Chondrocyte (in vitro differentiated cells): ENCODE results near the gene ARAF. TPM values are rescaled to one million over a fixed set of nuclear protein-coding genes. Genes with fewer than 3 reads are reported as not detected.

ENCODE experiments used
- DNase-seq: peaks from one replicate; pipeline ENCODE4 v3.0.0; 2021; ENCODE audit warnings: mixed read lengths, low spot score
- H3K27ac Mint-ChIP-seq: one replicate; pipeline ENCODE4 v1.8.0; 2021; ENCODE audit warnings: mild to moderate bottlenecking, moderate library complexity, mixed read lengths; ENCODE audit not compliant: unreplicated experiment
- H3K27me3 Mint-ChIP-seq: 2 replicates; pipeline ENCODE4 v1.8.0; 2021; ENCODE audit warnings: low read depth, mixed read lengths
- H3K36me3 Mint-ChIP-seq: 2 replicates; pipeline ENCODE4 v1.8.0; 2021; ENCODE audit warnings: low read depth, mixed read lengths
- H3K4me1 Mint-ChIP-seq: 2 replicates; pipeline ENCODE4 v1.8.0; 2021; ENCODE audit warnings: low read depth, mild to moderate bottlenecking, mixed read lengths
- H3K4me3 Mint-ChIP-seq: one replicate; pipeline ENCODE4 v1.8.0; 2021; ENCODE audit warnings: mild to moderate bottlenecking, moderate library complexity, mixed read lengths; ENCODE audit not compliant: unreplicated experiment
- H3K9me3 Mint-ChIP-seq: 2 replicates; pipeline ENCODE4 v1.8.0; 2021; ENCODE audit warnings: low read depth, mixed read lengths
- CTCF ChIP-seq: fragments of 200-600 bp; sonication (generic); IDR thresholded peaks from 2 replicates; pipeline ENCODE4 v1.5.0; 2021; ENCODE audit warnings: antibody characterized with exemption, mild to moderate bottlenecking, moderate library complexity
- total RNA-seq: library from RNA; stranded (reverse); gene quantifications from 3 replicates; pipeline ENCODE4 v1.2.1, GENCODE V29; 2021

ARAF gene
- total RNA-seq, 1 donor from 2014 or later = 61.9 TPM

DNA sequence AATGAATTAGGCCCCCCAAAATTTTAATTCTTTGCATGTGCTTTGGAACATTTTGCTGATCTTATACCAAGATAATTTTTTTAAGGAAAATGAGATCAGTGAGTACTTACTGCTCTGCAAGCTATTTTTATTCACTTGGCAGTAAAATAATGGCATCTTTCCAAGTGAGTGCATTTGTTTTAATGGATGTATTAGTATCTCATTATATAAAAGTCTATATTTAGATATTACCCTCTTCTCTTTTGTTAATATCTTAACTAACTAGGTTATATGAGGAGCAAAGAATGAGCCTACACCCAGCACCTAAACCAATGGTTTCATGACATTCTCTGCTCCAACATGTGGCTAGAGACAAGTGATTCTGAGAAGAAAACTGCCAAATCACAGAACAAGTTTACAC lies 21.1 kb upstream of the ARAF start:
- Mint-ChIP-seq H3K4me3 (no peak overlapping the region), H3K4me1 (peaks cover 14% of the 10 kb centered on the region), H3K27ac (no peak overlapping the region), H3K36me3 (no peaks in the 10 kb centered on the region), H3K9me3 (peaks cover 6% of the 10 kb centered on the region), H3K27me3 (no peaks in the 10 kb centered on the region)
- no peak for TF ChIP-seq CTCF
- DNase-seq = no peak

- H3K36me3 Mint-ChIP-seq = no peaks in the 10 kb centered on the region
- peaks cover 3% of the 10 kb centered on the region for H3K9me3 Mint-ChIP-seq
- TF ChIP-seq CTCF = peak; percentile 81
- H3K4me1 Mint-ChIP-seq = peaks cover 14% of the 10 kb centered on the region
- H3K27ac Mint-ChIP-seq = peak overlapping the region; percentile 77
- no peak for DNase-seq
- no peaks in the 10 kb centered on the region for H3K27me3 Mint-ChIP-seq
- H3K4me3 Mint-ChIP-seq = peak overlapping the region; percentile 31
Measured at GRCh38 chrX:47540754-47541538, 20.1 kb upstream of the ARAF start.

DNA sequence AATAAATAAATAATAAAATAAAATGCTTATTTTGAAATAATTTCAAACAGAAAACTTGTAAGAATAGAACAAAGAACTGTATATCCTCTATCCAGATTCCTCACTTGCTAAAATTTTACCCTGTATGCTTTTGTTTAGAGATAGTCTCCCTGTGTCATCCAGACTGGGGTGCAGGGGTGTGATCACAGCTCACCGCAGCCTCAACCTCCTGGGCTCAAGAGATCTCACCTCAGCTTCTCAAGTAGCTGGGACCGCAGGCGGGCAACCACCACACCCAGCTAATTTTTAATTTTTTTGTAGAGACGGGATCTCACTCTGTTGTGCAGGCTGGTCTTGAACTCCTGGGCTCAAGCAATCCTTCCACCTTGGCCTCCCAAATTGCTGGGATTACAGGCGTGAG lies 17.5 kb upstream of the ARAF start:
- Mint-ChIP-seq H3K4me1 (peaks cover 14% of the 10 kb centered on the region), H3K9me3 (no peaks in the 10 kb centered on the region), H3K27me3 (no peaks in the 10 kb centered on the region), H3K4me3 (no peak overlapping the region), H3K36me3 (no peaks in the 10 kb centered on the region), H3K27ac (no peak overlapping the region)
- no peak for TF ChIP-seq CTCF
- DNase-seq = no peak

DNA sequence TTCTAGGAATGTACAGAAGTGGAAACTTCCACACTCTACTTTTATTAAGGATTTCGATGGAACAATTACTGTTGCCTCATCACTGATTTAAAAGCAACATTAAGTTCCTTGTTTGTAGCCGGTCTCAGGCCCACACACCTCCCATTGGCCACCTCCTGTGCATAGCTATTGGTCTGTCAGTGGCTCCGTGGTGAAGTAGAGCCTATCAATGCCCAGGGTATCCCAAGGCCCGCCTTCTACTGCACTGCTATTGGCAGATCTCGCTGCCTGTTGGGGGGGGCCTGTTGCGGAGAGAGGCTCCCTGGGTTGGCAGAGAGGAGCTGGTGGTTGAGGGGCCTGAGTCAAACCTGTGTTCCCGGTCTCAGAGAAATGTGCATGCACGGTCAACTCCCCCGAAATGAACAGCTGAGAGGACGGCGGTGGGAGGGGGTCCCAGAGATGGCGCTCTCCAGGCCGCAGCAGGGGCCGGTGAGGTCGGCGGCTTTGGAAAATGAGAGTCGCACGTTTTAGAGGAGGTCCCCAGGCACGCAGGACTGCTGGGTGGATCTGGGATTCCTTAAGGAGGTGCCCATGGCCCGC lies 4.9 kb upstream of the ARAF start:
- Mint-ChIP-seq H3K27me3 (no peaks in the 10 kb centered on the region), H3K9me3 (no peaks in the 10 kb centered on the region), H3K36me3 (no peaks in the 10 kb centered on the region), H3K27ac (peak overlapping the region; percentile 99), H3K4me1 (peaks cover 23% of the 10 kb centered on the region), H3K4me3 (peak overlapping the region; percentile 85)
- DNase-seq = peak; percentile 91
- no peak for TF ChIP-seq CTCF

DNA sequence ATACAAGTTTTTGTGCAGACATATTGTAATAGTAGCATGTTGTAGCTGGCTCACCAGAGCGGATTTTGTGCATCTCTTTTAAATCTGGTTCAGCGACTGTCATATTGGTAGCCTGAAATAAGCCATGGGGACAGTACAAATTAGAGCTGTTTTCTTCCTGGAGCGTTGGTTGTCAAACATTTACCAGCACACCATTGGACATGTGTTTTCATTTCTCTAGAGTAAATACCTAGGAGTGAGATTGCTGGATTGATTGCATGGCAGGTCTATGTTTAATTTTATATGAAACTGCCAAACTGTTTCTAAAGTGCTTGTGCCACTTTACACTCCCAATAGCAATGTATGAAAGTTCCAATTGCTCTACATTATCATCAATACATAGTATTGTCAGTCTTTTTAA lies 2.6 kb upstream of the ARAF start:
- Mint-ChIP-seq H3K4me3 (no peak overlapping the region), H3K9me3 (peaks cover 2% of the 10 kb centered on the region), H3K36me3 (no peaks in the 10 kb centered on the region), H3K27ac (no peak overlapping the region), H3K4me1 (peaks cover 27% of the 10 kb centered on the region), H3K27me3 (no peaks in the 10 kb centered on the region)
- DNase-seq = no peak
- TF ChIP-seq CTCF = no peak
